DOHH2 (cell line): Measurements from ENCODE around the gene ZNF662.

Source experiments
- H3F3A ChIP-seq: fragments of 200-600 bp; sonication (generic), shearing (Covaris generic); 2 replicates; pipeline ENCODE4 v1.6.0; 2016; ENCODE audit warnings: antibody characterized with exemption, mild to moderate bottlenecking; ENCODE audit not compliant: control insufficient read depth, insufficient read depth
- H3K27ac ChIP-seq: fragments of 200-600 bp; sonication (generic); 2 replicates; pipeline ENCODE4 v1.5.1; 2014; ENCODE audit warnings: low read depth, mild to moderate bottlenecking, low read length, moderate library complexity
- H3K27me3 ChIP-seq: fragments of 200-600 bp; sonication (generic); 2 replicates; pipeline ENCODE4 v1.6.1; 2014; ENCODE audit warnings: mild to moderate bottlenecking, low read length, mixed read lengths; ENCODE audit not compliant: control insufficient read depth
- H3K36me3 ChIP-seq: fragments of 200-600 bp; sonication (generic); 2 replicates; pipeline ENCODE4 v1.6.1; 2014; ENCODE audit warnings: mild to moderate bottlenecking, low read length, moderate library complexity, mixed read lengths; ENCODE audit not compliant: control insufficient read depth
- H3K4me1 ChIP-seq: fragments of 200-600 bp; sonication (generic); 2 replicates; pipeline ENCODE4 v1.6.1; 2014; ENCODE audit warnings: mild to moderate bottlenecking, low read length, mixed read lengths; ENCODE audit not compliant: control insufficient read depth
- H3K4me2 ChIP-seq: fragments of 200-600 bp; sonication (generic); 2 replicates; pipeline ENCODE4 v1.6.0; 2014; ENCODE audit warnings: mild to moderate bottlenecking, low read length, moderate library complexity
- H3K4me3 ChIP-seq: fragments of 200-600 bp; sonication (generic); 2 replicates; pipeline ENCODE4 v1.5.1; 2014; ENCODE audit warnings: mild to moderate bottlenecking, low read length, mixed read lengths
- H3K79me2 ChIP-seq: fragments of 200-600 bp; sonication (generic); 2 replicates; pipeline ENCODE4 v1.6.1; 2014; ENCODE audit warnings: mild to moderate bottlenecking, low read length, mixed read lengths; ENCODE audit not compliant: control insufficient read depth
- H3K9me2 ChIP-seq: fragments of 200-600 bp; sonication (generic); replicated peaks from 2 replicates; pipeline ENCODE4 v1.6.1; 2014; ENCODE audit warnings: mild to moderate bottlenecking, low read length, mixed read lengths; ENCODE audit not compliant: control insufficient read depth
- H3K9me3 ChIP-seq: fragments of 200-600 bp; sonication (generic); 2 replicates; pipeline ENCODE4 v1.6.1; 2014; ENCODE audit warnings: antibody characterized with exemption, low read length, mixed read lengths; ENCODE audit not compliant: control insufficient read depth, insufficient read depth
- H4K20me1 ChIP-seq: fragments of 200-600 bp; sonication (generic); 2 replicates; pipeline ENCODE4 v1.6.0; 2014; ENCODE audit warnings: low read depth, mild to moderate bottlenecking, antibody characterized with exemption, low read length, moderate library complexity; ENCODE audit not compliant: control insufficient read depth, insufficient read depth
- EZH2phosphoT487 ChIP-seq: fragments of 200-600 bp; sonication (generic); IDR thresholded peaks from 2 replicates; pipeline ENCODE4 v1.6.1; 2017; ENCODE audit warnings: borderline replicate concordance, mild to moderate bottlenecking, antibody characterized with exemption, low read length, moderate library complexity, mixed read lengths
- TF ChIP-seq, protein P1 (sequence below): fragments of 200-600 bp; sonication (generic); IDR thresholded peaks from one replicate; pipeline ENCODE4 v1.5.1; 2014; ENCODE audit warnings: antibody characterized with exemption, mild to moderate bottlenecking, low read depth, low read length; ENCODE audit not compliant: poor library complexity, severe bottlenecking

The ZNF662 gene

DNA sequence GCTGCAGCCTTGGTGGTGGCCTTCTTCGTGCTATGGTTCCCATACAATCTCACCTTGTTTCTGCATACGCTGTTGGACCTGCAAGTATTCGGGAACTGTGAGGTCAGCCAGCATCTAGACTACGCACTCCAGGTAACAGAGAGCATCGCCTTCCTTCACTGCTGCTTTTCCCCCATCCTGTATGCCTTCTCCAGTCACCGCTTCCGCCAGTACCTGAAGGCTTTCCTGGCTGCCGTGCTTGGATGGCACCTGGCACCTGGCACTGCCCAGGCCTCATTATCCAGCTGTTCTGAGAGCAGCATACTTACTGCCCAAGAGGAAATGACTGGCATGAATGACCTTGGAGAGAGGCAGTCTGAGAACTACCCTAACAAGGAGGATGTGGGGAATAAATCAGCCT, 40.7 kb upstream of the ZNF662 start:
- H3K79me2 ChIP-seq = no peaks in the 10 kb centered on the region
- no peak overlapping the region for H3K4me2 ChIP-seq
- no peak overlapping the region for H3K4me3 ChIP-seq
- no peaks in the 10 kb centered on the region for H4K20me1 ChIP-seq
- no peaks in the 10 kb centered on the region for H3K4me1 ChIP-seq
- no peaks in the 10 kb centered on the region for H3K9me3 ChIP-seq
- H3K27ac ChIP-seq = no peak overlapping the region
- no peaks in the 10 kb centered on the region for H3K36me3 ChIP-seq
- H3K27me3 ChIP-seq = no peaks in the 10 kb centered on the region
- no peaks in the 10 kb centered on the region for H3F3A ChIP-seq
- no peak for TF ChIP-seq EZH2phosphoT487
- TF ChIP-seq, protein P1, sequence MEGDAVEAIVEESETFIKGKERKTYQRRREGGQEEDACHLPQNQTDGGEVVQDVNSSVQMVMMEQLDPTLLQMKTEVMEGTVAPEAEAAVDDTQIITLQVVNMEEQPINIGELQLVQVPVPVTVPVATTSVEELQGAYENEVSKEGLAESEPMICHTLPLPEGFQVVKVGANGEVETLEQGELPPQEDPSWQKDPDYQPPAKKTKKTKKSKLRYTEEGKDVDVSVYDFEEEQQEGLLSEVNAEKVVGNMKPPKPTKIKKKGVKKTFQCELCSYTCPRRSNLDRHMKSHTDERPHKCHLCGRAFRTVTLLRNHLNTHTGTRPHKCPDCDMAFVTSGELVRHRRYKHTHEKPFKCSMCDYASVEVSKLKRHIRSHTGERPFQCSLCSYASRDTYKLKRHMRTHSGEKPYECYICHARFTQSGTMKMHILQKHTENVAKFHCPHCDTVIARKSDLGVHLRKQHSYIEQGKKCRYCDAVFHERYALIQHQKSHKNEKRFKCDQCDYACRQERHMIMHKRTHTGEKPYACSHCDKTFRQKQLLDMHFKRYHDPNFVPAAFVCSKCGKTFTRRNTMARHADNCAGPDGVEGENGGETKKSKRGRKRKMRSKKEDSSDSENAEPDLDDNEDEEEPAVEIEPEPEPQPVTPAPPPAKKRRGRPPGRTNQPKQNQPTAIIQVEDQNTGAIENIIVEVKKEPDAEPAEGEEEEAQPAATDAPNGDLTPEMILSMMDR = no peak
- H3K9me2 ChIP-seq = no peaks in the 10 kb centered on the region

DNA sequence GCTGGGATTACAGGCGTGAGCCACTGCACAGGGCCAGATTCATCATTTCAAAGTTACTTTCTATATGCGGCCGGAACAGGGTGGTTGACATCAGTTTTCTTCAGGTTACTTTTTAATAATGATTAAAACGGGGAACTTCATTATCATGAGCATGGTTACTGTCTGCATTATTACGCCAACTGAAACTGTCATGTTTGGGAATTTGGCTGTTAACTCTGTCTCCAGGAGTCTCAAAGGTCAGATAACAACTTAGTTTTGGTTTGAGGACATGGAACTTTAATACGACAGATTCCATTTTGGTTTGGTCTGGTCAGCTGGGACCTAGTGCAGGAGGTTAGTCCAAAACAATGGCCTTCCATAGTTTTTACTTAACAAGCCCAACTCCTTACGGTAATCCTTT, 38.8 kb upstream of the ZNF662 start:
- H3K4me1 ChIP-seq = no peaks in the 10 kb centered on the region

GRCh38 chr3:42868841-42869240, 37.1 kb upstream of the ZNF662 start:
- H3K4me1 ChIP-seq = no peaks in the 10 kb centered on the region
- H3K79me2 ChIP-seq = no peaks in the 10 kb centered on the region
- H3K27me3 ChIP-seq = no peaks in the 10 kb centered on the region
- H3K9me3 ChIP-seq = no peaks in the 10 kb centered on the region
- no peak overlapping the region for H3K27ac ChIP-seq
- no peak overlapping the region for H3K4me2 ChIP-seq
- H4K20me1 ChIP-seq = no peaks in the 10 kb centered on the region
- H3K36me3 ChIP-seq = no peaks in the 10 kb centered on the region
- H3F3A ChIP-seq = no peaks in the 10 kb centered on the region
- H3K4me3 ChIP-seq = no peak overlapping the region
- H3K9me2 ChIP-seq = no peaks in the 10 kb centered on the region
- TF ChIP-seq, protein P1 = no peak

More for the DNA sequence above, 38.8 kb upstream of the ZNF662 start:
- H3K4me3 ChIP-seq = no peak overlapping the region
- no peaks in the 10 kb centered on the region for H4K20me1 ChIP-seq
- no peaks in the 10 kb centered on the region for H3K27me3 ChIP-seq
- H3K9me2 ChIP-seq = no peaks in the 10 kb centered on the region
- H3K9me3 ChIP-seq = no peaks in the 10 kb centered on the region
- no peak for TF ChIP-seq EZH2phosphoT487
- TF ChIP-seq, protein P1 = no peak
- H3K27ac ChIP-seq = no peak overlapping the region
- H3K4me2 ChIP-seq = no peak overlapping the region
- H3K36me3 ChIP-seq = no peaks in the 10 kb centered on the region
- H3F3A ChIP-seq = no peaks in the 10 kb centered on the region
- H3K79me2 ChIP-seq = no peaks in the 10 kb centered on the region

DNA sequence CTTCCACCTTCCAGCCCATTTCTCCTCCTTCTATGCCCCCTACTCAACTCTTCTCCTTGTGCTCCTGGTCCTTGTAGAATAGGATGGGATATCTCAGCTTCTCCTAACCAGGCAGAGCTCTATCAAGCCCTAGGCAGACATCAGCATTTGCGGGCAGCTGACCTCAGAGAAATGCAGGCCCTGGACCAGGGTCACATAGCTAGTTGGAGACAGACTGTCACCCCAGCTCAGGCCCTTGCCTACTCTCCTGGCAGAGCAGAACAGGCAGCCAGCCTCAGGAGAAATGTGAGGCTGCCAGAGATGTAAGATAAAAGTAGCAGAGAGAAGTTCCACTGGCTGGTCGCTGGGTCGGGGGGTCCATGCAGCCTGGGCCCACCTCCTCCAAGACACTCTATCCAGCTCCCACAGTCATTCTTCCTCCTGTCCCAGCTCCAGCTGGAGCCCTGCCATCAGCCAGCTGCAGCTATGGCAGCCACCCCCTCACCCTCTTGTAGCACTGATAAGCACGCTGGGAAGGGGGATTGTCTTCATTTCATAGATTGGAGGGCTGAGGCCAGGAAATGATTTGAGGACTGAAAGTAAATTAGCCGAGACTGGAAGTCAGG, 34.2 kb upstream of the ZNF662 start:
- Histone ChIP-seq H3K9me3 (no peaks in the 10 kb centered on the region), H3K4me1 (no peaks in the 10 kb centered on the region), H3K4me2 (no peak overlapping the region), H3K36me3 (no peaks in the 10 kb centered on the region), H3K9me2 (no peaks in the 10 kb centered on the region), H3K79me2 (no peaks in the 10 kb centered on the region), H3K27ac (no peak overlapping the region), H3F3A (no peaks in the 10 kb centered on the region), H4K20me1 (no peaks in the 10 kb centered on the region), H3K27me3 (no peaks in the 10 kb centered on the region), H3K4me3 (no peak overlapping the region)
- TF ChIP-seq, protein P1 = no peak
- TF ChIP-seq EZH2phosphoT487 = no peak
